ENCODE results near the gene DNAJB4.

The DNAJB4 gene

GRCh38 chr1:78036450-78036849 lies 31.7 kb downstream of the DNAJB4 start:
- TF ChIP-seq, protein P1, sequence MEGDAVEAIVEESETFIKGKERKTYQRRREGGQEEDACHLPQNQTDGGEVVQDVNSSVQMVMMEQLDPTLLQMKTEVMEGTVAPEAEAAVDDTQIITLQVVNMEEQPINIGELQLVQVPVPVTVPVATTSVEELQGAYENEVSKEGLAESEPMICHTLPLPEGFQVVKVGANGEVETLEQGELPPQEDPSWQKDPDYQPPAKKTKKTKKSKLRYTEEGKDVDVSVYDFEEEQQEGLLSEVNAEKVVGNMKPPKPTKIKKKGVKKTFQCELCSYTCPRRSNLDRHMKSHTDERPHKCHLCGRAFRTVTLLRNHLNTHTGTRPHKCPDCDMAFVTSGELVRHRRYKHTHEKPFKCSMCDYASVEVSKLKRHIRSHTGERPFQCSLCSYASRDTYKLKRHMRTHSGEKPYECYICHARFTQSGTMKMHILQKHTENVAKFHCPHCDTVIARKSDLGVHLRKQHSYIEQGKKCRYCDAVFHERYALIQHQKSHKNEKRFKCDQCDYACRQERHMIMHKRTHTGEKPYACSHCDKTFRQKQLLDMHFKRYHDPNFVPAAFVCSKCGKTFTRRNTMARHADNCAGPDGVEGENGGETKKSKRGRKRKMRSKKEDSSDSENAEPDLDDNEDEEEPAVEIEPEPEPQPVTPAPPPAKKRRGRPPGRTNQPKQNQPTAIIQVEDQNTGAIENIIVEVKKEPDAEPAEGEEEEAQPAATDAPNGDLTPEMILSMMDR (IDR thresholded peaks at IDR 0.05; ENCODE audit: insufficient read depth, missing control alignments), result no peak
- no peak for DNase-seq (ENCODE audit: insufficient read length, low spot score)
- FAIRE-seq, result no peak

GRCh38 chr1:78038071-78038470 lies 33.3 kb downstream of the DNAJB4 start:
- TF ChIP-seq, protein P1 (IDR thresholded peaks at IDR 0.05; ENCODE audit: insufficient read depth, missing control alignments), result no peak
- DNase-seq (ENCODE audit: insufficient read length, low spot score) (no peak), FAIRE-seq (no peak)

DNA sequence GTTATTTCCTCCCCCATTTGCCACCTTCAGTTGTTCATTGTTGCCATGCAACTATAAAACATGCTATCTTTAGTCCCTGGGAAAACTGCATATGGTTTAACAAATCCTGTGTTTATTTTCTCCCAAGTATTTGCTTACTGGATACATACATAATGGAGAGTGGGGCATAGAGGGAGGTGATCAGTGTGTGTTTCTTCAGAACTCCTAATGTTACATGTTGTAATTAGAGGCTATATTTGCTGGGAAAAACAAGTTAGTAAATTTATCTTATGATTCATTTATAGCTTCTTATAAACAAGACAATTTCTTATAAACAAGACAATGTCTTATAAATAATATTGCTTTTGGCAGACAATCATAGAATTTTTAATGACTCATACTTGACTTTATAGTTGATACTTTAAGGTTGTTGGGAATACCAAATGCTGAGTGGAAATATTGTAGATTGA lies 33.8 kb downstream of the DNAJB4 start:
- no peak for DNase-seq (ENCODE audit: insufficient read length, low spot score)
- TF ChIP-seq, protein P1 (IDR thresholded peaks at IDR 0.05; ENCODE audit: insufficient read depth, missing control alignments), result no peak
- no peak for FAIRE-seq

GRCh38 chr1:78040484-78041089 lies 35.8 kb downstream of the DNAJB4 start:
- DNase-seq (ENCODE audit: insufficient read length, low spot score) (no peak), FAIRE-seq (no peak)
- TF ChIP-seq, protein P1 (IDR thresholded peaks at IDR 0.05; ENCODE audit: insufficient read depth, missing control alignments), result no peak

DNA sequence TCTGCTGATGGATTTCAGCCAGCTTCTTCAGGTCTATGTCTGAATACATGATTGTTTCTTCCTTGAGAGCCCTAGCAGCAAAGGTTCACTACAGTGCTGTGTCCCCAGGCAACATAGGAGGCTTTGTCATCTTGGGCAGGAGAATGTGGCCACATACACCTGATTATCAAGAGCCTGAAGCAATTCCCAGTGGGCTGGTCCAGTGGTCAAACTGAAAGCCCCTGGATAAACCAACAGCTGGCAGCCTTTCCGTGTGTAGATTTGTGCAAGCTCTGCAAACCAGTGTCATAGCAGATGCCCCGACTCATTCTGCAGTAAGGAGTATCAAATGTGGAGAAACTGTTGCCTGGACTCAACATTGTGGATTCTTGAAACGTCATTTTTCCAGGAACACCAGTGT lies 38.7 kb downstream of the DNAJB4 start:
- DNase-seq (ENCODE audit: insufficient read length, low spot score), result no peak
- no peak for FAIRE-seq
- TF ChIP-seq, protein P1 (IDR thresholded peaks at IDR 0.05; ENCODE audit: insufficient read depth, missing control alignments), result no peak

DNA sequence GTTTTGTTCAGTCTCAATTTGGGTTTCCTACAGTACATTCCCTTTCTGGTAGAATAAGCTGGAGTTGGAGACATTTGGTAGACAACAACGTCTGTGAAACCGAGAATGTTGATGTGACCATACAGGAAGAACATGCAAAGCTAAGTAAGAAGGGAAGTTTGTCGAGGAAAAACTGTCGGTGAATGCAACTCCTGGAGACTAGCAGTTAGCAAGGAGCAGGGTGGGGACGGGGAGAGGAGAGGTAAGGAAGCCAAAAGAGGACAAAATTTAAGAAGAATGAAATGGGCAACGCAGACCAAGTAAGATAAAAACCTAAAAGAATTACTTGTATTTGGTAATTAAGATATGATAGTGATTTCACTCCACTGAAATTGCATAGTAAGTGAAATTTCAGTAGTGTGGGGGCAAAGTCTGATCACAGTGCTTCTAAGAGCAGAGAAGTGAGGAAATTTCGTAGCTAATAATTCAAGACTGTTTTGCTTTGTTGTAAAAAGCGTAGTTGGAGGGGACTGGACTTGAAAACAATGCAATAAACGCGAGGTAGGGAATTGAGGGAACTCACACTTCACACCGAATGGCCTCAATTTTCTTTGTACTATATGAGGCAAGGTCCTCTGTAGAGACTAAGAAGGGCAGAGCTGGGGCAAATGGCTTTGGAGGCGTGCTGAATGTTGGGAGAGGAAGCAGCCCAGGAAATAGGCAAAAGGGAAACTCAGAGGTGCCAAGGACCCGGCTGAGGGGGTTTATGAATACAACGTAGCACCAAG lies 40.2 kb downstream of the DNAJB4 start:
- DNase-seq (ENCODE audit: insufficient read length, low spot score) (no peak), FAIRE-seq (no peak)
- TF ChIP-seq, protein P1 (IDR thresholded peaks at IDR 0.05; ENCODE audit: insufficient read depth, missing control alignments), result no peak

- no peak for FAIRE-seq
- TF ChIP-seq, protein P1 (IDR thresholded peaks at IDR 0.05; ENCODE audit: insufficient read depth, missing control alignments), result no peak
Observed at GRCh38 chr1:78045563-78045925, 40.8 kb downstream of the DNAJB4 start.

More at GRCh38 chr1:78045563-78045925, 40.8 kb downstream of the DNAJB4 start:
- DNase-seq (ENCODE audit: insufficient read length, low spot score), result no peak

All from D721Med (cell line).